ENCODE results near the gene CACNA1H. TPM values are rescaled to one million over a fixed set of nuclear protein-coding genes. Genes with fewer than 3 reads are reported as not detected.

Gene CACNA1H
- total and polyA plus RNA-seq, 12 donors: 1.7 to 8.7 (median 2.5) TPM

- no peaks in the 10 kb centered on the region for H3K9me3 ChIP-seq
- H3K36me3 ChIP-seq: no peaks in the 10 kb centered on the region
- H3K27me3 ChIP-seq: peaks cover under 1 to 75% (median 54%) of the 10 kb centered on the region in 7 donors
- peak in 1 of 2 donors; percentile 36 for DNase-seq
- no peak for TF ChIP-seq CTCF (IDR thresholded peaks at IDR 0.05)
- intact Hi-C loops (cut with DNase I): no loop called here
- peak in 1 of 8 donors; percentile 7 for ATAC-seq
- H3K27ac ChIP-seq: peak overlapping the region in 8 of 10 donors; percentile 25 to 82 (median 50)
- peaks cover 0 to 36% (median 17%) of the 10 kb centered on the region in 9 donors for H3K4me1 ChIP-seq
- peak overlapping the region in 5 of 10 donors; percentile 13 to 22 (median 15) for H3K4me3 ChIP-seq
- 46 to 55% methylated on average over 28 of the region's 28 CpGs for WGBS, 2 donors
These were observed 6.5 kb downstream of the CACNA1H start for GRCh38 chr16:1159325-1159972.

- Histone ChIP-seq H3K36me3 (no peaks in the 10 kb centered on the region), H3K9me3 (no peaks in the 10 kb centered on the region), H3K27ac (peak overlapping the region in 8 of 10 donors; percentile 25 to 82 (median 50)), H3K4me1 (peaks cover 0 to 29% (median 17%) of the 10 kb centered on the region in 9 donors), H3K27me3 (peaks cover 0 to 68% (median 46%) of the 10 kb centered on the region in 7 donors), H3K4me3 (peak overlapping the region in 7 of 10 donors; percentile 13 to 26 (median 18))
- no peak for TF ChIP-seq CTCF (IDR thresholded peaks at IDR 0.05)
- WGBS, 2 donors: 40 to 42% methylated on average over 56 of the region's 56 CpGs
- peak; percentile 30 to 90 (median 78) for ATAC-seq
- DNase-seq: peak; percentile 47 to 77
- intact Hi-C loops (cut with DNase I): no loop called here
These were observed 7.3 kb downstream of the CACNA1H start for GRCh38 chr16:1159973-1160772.

DNA sequence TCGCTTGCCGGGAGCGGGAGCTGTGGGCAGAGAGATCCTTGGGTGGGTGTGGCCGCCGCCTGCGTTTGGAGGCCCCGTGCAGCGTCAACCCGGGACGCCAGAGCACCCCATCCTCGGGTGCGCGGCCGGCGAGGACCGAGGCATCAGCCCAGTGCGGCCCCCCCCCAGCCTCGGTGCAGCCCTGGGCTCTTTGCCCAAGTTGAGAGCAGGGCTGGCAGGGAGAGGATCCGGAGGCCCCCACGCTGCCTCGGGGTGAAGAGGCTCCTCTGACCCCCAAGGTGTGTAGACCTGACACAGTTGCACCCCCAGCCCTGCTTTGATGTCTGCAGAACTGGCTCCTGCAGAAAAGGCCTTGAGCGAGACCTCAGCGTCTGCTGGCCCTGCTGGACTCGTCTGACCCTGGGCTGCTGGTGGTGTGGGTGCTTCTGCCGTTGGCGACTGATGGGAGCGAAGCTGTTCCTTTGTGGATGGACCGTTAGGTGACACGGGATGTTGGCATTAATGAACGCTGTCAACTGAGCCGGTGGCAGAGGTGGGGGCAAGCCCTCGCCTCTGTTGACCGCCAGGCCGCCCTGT lies 8.0 kb downstream of the CACNA1H start:
- no peak for DNase-seq
- WGBS, 2 donors: 81 to 87% methylated on average over 34 of the region's 34 CpGs
- peak overlapping the region in 3 of 10 donors; percentile 42 to 82 (median 52) for H3K27ac ChIP-seq
- no peak for ATAC-seq
- intact Hi-C loops (cut with DNase I): no loop called here
- no peak overlapping the region for H3K4me3 ChIP-seq
- peaks cover 0 to 28% (median 17%) of the 10 kb centered on the region in 9 donors for H3K4me1 ChIP-seq
- TF ChIP-seq CTCF (IDR thresholded peaks at IDR 0.05): no peak
- no peaks in the 10 kb centered on the region for H3K36me3 ChIP-seq
- peaks cover 0 to 61% (median 40%) of the 10 kb centered on the region in 7 donors for H3K27me3 ChIP-seq
- H3K9me3 ChIP-seq: no peaks in the 10 kb centered on the region
